T-cell (primary cell): ENCODE data around the gene TNS1. TPM values are rescaled to one million over a fixed set of nuclear protein-coding genes. Genes with fewer than 3 reads are reported as not detected.
"Not testable (repeated sequence)": the region's sequence is repeated elsewhere in the genome, so short reads cannot be mapped to it uniquely, and the experiment has no call there.

Experiments used
- ATAC-seq, 4 experiments: fragments of 200-7000 bp in 3 of 4; fragments of 150-1000 bp in 1 of 4; cut with Tn5 transposase; replicated peaks in 1 of 4; 1 replicate in 3 of 4; 2 replicates in 1 of 4; pipeline ENCODE4 v1.10.0; 2021; ENCODE audit warnings: moderate library complexity in 3 of 4, mild to moderate bottlenecking in 2 of 4, moderate number of reproducible peaks in 1 of 4
- CTCF ChIA-PET, 2 donors: fragments of 300-600 bp; sonication (Branson Sonifier 250); formaldehyde crosslinking; loops; one replicate each; lab custom pipeline; 2022; ENCODE audit warnings: antibody characterized with exemption in 2 of 2; lab: Charles Lee
- POLR2A ChIA-PET, 2 donors: fragments of 300-600 bp; sonication (Branson Sonifier 250); formaldehyde crosslinking; loops; one replicate each; lab custom pipeline; 2022; ENCODE audit warnings: antibody characterized with exemption in 2 of 2; lab: Charles Lee
- DNase-seq, 35 experiments: peaks; one replicate each; pipeline versions ENCODE4 v3.0.0 to v3.0.0-alpha.2; 2013 to 2023
- H3K27ac ChIP-seq: one replicate; pipeline ENCODE4 v1.5.1; 2013; ENCODE audit warnings: low read length
- H3K27me3 ChIP-seq, 2 experiments: replicated peaks in 1 of 2; 1 replicate in 1 of 2; 2 replicates in 1 of 2; pipeline versions ENCODE4 v1.6.1 to v1.7.0; 2013; ENCODE audit warnings: low read length in 1 of 2, mixed read lengths in 1 of 2; ENCODE audit not compliant: control insufficient read depth in 2 of 2, insufficient read depth in 2 of 2; ENCODE audit errors: extremely low read depth in 1 of 2
- H3K36me3 ChIP-seq, 2 donors: 1 replicate in 1 of 2; 2 replicates in 1 of 2; pipeline versions ENCODE4 v1.6.1 to v1.7.0; 2013; ENCODE audit warnings: low read length in 1 of 2; ENCODE audit not compliant: control insufficient read depth in 2 of 2, insufficient read depth in 1 of 2; ENCODE audit errors: extremely low read depth in 1 of 2
- H3K4me1 ChIP-seq, 2 experiments: 1 replicate in 1 of 2; 2 replicates in 1 of 2; pipeline versions ENCODE4 v1.6.1 to v1.7.0; 2013; ENCODE audit warnings: low read length in 2 of 2, mixed read lengths in 1 of 2; ENCODE audit not compliant: insufficient read depth in 2 of 2, control insufficient read depth in 1 of 2; ENCODE audit errors: extremely low read depth in 1 of 2
- H3K4me3 ChIP-seq, 2 donors: 1 replicate in 1 of 2; 2 replicates in 1 of 2; pipeline versions ENCODE4 v1.5.1 to v1.7.0; 2013; ENCODE audit warnings: mild to moderate bottlenecking in 2 of 2, low read length in 1 of 2, moderate library complexity in 1 of 2; ENCODE audit not compliant: control insufficient read depth in 1 of 2; ENCODE audit errors: extremely low read depth in 1 of 2
- H3K9me3 ChIP-seq: 2 replicates; pipeline ENCODE4 v1.7.0; 2013
- H3K27ac Mint-ChIP-seq, 2 donors: one replicate each; pipeline ENCODE4 v1.8.0; 2020 to 2021; ENCODE audit warnings: mild to moderate bottlenecking in 2 of 2, mixed read lengths in 2 of 2
- H3K27me3 Mint-ChIP-seq, 2 donors: one replicate each; pipeline ENCODE4 v1.8.0; 2021 to 2022; ENCODE audit warnings: mixed read lengths in 2 of 2
- H3K36me3 Mint-ChIP-seq: one replicate; pipeline ENCODE4 v1.8.0; 2021; ENCODE audit warnings: mixed read lengths
- H3K4me1 Mint-ChIP-seq, 3 donors: one replicate each; pipeline ENCODE4 v1.8.0; 2020 to 2022; ENCODE audit warnings: mixed read lengths in 3 of 3, mild to moderate bottlenecking in 1 of 3
- H3K4me3 Mint-ChIP-seq, 3 donors: one replicate each; pipeline ENCODE4 v1.8.0; 2020 to 2022; ENCODE audit warnings: mild to moderate bottlenecking in 3 of 3, mixed read lengths in 3 of 3, moderate library complexity in 3 of 3
- H3K9me3 Mint-ChIP-seq, 3 donors: one replicate each; pipeline ENCODE4 v1.8.0; 2020 to 2022; ENCODE audit warnings: mixed read lengths in 3 of 3
- WGBS: methylation state at CpG from one replicate; pipeline ENCODE4 v1.1.5; 2013; ENCODE audit warnings: missing lambda C conversion rate; ENCODE audit not compliant: insufficient coverage; 5-methylcytosine and 5-hydroxymethylcytosine counted together
- total RNA-seq, 35 experiments: library from RNA in 6 of 35; stranded (reverse) in 6 of 35; fragments of 120-200 nt in 1 of 35; gene quantifications; one replicate each; pipeline versions ENCODE4 v1.2.1 to v1.2.4 and lab custom pipeline; 2013 to 2026

The TNS1 gene
- total RNA-seq, 5 donors from 2014 or later (not counting 1 experiment from before 2014, with no cell fraction given), result 0.28 to 2.1 (median 1.3) TPM

DNA sequence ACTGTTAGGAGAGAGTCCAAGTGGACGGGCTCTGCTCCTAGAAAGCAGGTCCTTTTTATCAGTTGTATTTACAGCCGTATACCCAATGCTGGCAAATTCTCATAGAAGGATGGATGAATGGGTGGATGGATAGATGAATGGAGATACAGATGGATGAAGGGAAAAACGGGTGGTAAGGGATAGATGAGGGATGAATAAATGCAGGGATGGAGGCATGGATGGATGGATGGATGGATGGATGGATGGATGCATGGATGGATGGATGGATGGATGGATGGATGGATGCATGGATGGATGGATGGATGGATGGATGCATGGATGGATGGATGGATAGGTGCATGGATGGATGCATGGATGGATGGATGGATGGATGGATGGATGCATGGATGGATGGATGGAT is 193.8 kb downstream of the TNS1 start:
- peaks cover 11 to 21% of the 10 kb centered on the region in 2 donors for H3K27me3 Mint-ChIP-seq
- H3K9me3 ChIP-seq, H3K4me3 ChIP-seq, POLR2A ChIA-PET, ATAC-seq, H3K4me3 Mint-ChIP-seq, H3K4me1 Mint-ChIP-seq, H3K36me3 Mint-ChIP-seq, H3K4me1 ChIP-seq, CTCF ChIA-PET, H3K27ac ChIP-seq, H3K36me3 ChIP-seq, H3K27ac Mint-ChIP-seq, DNase-seq, H3K9me3 Mint-ChIP-seq: not testable (repeated sequence)
- H3K27me3 ChIP-seq, result peaks cover 0 to 18% of the 10 kb centered on the region in 2 experiments
- 33% methylated on average over 2 of the region's 3 CpGs for WGBS

DNA sequence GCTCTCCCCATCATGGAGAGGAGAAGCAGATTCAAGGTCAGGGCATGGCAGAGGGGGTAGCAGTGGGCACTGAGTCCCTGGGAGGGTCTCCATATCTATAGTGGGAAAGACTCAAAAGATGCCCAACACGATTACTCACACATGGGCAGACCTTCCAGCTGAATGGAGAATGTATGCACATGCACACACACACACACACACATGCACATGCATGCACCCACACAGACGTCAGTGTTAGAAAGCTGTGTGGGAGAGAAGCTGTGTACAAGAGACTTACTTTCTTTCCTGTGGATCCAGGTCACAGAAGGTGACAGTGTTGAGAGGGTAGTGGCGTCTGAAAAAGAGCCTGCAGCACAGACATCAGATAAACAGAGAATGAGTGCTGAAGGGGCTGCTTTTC is 194.5 kb downstream of the TNS1 start:
- peaks cover 0 to 13% of the 10 kb centered on the region in 2 experiments for H3K27me3 ChIP-seq
- Mint-ChIP-seq H3K9me3 (peaks cover 0 to 3% (median 0%) of the 10 kb centered on the region in 3 donors), H3K27ac (no peak overlapping the region), H3K4me1 (peaks cover 0 to 5% (median 0%) of the 10 kb centered on the region in 3 donors), H3K4me3 (no peak overlapping the region), H3K27me3 (peaks cover 11 to 21% of the 10 kb centered on the region in 2 donors), H3K36me3 (no peaks in the 10 kb centered on the region)
- H3K9me3 ChIP-seq, result no peaks in the 10 kb centered on the region
- no peaks in the 10 kb centered on the region for H3K36me3 ChIP-seq
- ATAC-seq (no peak), DNase-seq (no peak)
- 40% methylated on average over 1 of the region's 3 CpGs for WGBS
- H3K27ac ChIP-seq, result no peak overlapping the region
- no peaks in the 10 kb centered on the region for H3K4me1 ChIP-seq
- ChIA-PET CTCF (interaction anchor here in 1 of 2 donors (0.6 kb wide), 1 partner anchor 33 kb away, joined by 3 read pairs; no protein-coding TSS in a partner anchor), POLR2A (no interaction called here)
- H3K4me3 ChIP-seq, result no peak overlapping the region

DNA sequence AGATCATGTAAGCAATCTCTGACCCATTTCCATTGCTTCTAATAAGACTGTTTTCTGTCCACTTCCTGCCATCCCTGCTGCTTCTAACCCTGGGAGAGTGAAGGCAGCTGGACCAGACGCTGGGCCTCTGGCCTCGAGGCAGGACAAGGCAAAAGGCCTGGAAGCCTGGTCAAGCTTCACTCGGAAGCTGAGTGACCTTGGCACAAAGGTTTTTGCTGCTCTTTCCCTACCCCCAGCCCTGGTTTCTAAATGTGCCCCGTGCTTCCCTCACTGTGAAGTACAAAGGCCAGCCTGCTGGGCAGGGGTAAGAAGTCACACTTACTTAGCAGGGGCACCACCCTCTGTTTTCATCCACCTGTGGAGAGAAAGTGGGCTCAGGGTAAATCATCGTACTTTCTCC is 195.0 kb downstream of the TNS1 start:
- H3K9me3 ChIP-seq, result no peaks in the 10 kb centered on the region
- peaks cover 0 to 5% (median 0%) of the 10 kb centered on the region in 3 donors for H3K4me1 Mint-ChIP-seq
- CTCF ChIA-PET, result no interaction called here
- no peak overlapping the region for H3K4me3 Mint-ChIP-seq
- H3K27me3 Mint-ChIP-seq, result peaks cover 11 to 21% of the 10 kb centered on the region in 2 donors
- no peaks in the 10 kb centered on the region for H3K4me1 ChIP-seq
- H3K27me3 ChIP-seq, result peaks cover 0 to 13% of the 10 kb centered on the region in 2 experiments
- no peak overlapping the region for H3K27ac Mint-ChIP-seq
- no peak overlapping the region for H3K27ac ChIP-seq
- DNase-seq (no peak), ATAC-seq (no peak)
- 70% methylated on average over 3 of the region's 5 CpGs for WGBS
- H3K4me3 ChIP-seq, result no peak overlapping the region
- POLR2A ChIA-PET, result no interaction called here
- H3K36me3 Mint-ChIP-seq, result no peaks in the 10 kb centered on the region
- peaks cover 0 to 3% (median 0%) of the 10 kb centered on the region in 3 donors for H3K9me3 Mint-ChIP-seq
- H3K36me3 ChIP-seq, result no peaks in the 10 kb centered on the region

DNA sequence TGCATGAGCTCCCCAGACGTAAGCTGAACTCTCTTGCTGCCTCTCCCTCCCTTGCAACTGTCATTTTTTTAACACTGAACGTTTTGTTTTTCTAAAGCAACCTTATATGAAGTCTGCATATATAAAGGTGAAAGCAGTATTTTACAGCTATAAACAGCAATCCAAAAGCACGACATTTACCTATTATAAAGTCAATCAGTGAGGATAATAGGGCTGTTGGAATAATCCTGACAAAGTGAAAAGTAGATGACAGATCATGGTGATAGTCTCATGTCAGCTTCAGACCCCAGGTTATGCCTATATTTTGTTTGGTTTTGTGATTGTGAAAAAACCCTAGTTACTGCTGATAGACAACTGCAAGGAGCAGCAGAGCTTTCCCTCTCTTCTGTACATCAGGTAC is 195.8 kb downstream of the TNS1 start:
- Histone ChIP-seq H3K27ac (no peak overlapping the region), H3K4me1 (no peaks in the 10 kb centered on the region), H3K9me3 (no peaks in the 10 kb centered on the region), H3K4me3 (no peak overlapping the region), H3K36me3 (no peaks in the 10 kb centered on the region), H3K27me3 (peaks cover 0 to 13% of the 10 kb centered on the region in 2 experiments)
- POLR2A ChIA-PET, result no interaction called here
- Mint-ChIP-seq H3K27ac (no peak overlapping the region), H3K36me3 (no peaks in the 10 kb centered on the region), H3K9me3 (peaks cover 0 to 3% (median 0%) of the 10 kb centered on the region in 3 donors), H3K4me3 (no peak overlapping the region), H3K27me3 (peaks cover 11 to 21% of the 10 kb centered on the region in 2 donors), H3K4me1 (peaks cover 0 to 5% (median 0%) of the 10 kb centered on the region in 3 donors)
- ATAC-seq (no peak), DNase-seq (no peak)
- CTCF ChIA-PET, result no interaction called here
- WGBS, result no CpG with 5 or more reads among the region's 3 CpGs

DNA sequence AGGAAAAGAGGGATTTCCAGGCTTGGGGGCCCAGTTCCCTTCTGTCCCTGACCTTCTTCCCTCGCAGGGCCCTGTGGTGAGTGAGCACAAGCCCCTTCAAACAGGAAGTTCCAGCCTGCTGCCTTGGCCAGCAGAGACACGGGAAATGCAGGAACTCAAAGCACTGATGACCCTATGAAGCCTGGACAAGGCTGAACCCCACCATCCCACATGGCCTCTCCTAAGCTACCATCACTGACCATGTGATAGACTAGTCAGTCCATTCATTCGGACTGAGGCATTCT is 196.4 kb downstream of the TNS1 start:
- Histone ChIP-seq H3K36me3 (no peaks in the 10 kb centered on the region), H3K27me3 (peaks cover 0 to 13% of the 10 kb centered on the region in 2 experiments), H3K9me3 (no peaks in the 10 kb centered on the region), H3K4me1 (no peaks in the 10 kb centered on the region), H3K27ac (no peak overlapping the region), H3K4me3 (no peak overlapping the region)
- Mint-ChIP-seq H3K4me3 (no peak overlapping the region), H3K4me1 (peaks cover 0 to 5% (median 0%) of the 10 kb centered on the region in 3 donors), H3K27ac (no peak overlapping the region), H3K9me3 (peaks cover 0 to 3% (median 0%) of the 10 kb centered on the region in 3 donors), H3K27me3 (peaks cover 7 to 17% of the 10 kb centered on the region in 2 donors), H3K36me3 (no peaks in the 10 kb centered on the region)
- DNase-seq (no peak), ATAC-seq (no peak)
- CTCF ChIA-PET, result no interaction called here
- POLR2A ChIA-PET, result no interaction called here
- 69% methylated on average over 3 of the region's 3 CpGs for WGBS

DNA sequence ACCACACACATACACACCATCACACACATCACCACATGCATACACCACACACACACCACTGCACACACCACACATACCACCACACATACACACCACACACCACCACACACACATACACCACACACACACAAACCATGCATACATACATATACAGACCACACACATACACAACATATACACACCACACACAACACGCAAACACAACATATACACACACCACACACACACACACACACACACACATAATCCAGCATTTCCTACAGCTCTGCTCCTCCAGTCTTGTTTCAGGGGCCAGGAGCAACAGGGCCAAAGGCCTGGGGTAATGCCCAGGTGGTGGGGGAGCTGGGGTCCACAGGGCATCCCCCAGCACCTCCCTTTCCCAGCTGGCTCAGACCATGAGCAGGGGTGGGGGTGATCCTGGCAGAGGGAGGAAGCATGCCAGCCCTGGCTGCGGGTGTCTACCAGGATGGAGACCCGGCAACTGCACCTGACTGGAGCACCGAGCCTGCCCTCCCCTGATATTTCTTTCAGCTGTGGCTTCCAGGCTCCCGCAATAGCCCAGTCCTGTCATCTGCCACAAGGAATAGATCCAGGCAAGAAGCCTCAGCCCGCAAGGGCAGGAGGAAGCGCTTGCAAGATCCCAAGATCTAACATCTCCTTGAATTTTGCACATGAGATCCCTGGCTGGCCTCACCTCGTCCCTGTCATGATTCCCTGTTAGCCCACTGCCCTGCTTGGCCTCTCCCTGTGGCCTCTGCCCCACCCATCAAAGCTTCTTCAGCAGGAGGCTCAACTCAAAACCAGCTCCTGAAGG is 196.9 kb downstream of the TNS1 start:
- no peak overlapping the region for H3K27ac ChIP-seq
- no peak overlapping the region for H3K27ac Mint-ChIP-seq

More for the DNA sequence above, 196.9 kb downstream of the TNS1 start:
- no peak overlapping the region for H3K4me3 ChIP-seq
- DNase-seq (no peak), ATAC-seq (no peak)
- 97% methylated on average over 8 of the region's 8 CpGs for WGBS
- POLR2A ChIA-PET, result no interaction called here
- no peaks in the 10 kb centered on the region for H3K9me3 ChIP-seq
- Mint-ChIP-seq H3K4me1 (peaks cover 0 to 5% (median 0%) of the 10 kb centered on the region in 3 donors), H3K9me3 (peaks cover 0 to 3% (median 0%) of the 10 kb centered on the region in 3 donors), H3K36me3 (no peaks in the 10 kb centered on the region), H3K27me3 (peaks cover 7 to 17% of the 10 kb centered on the region in 2 donors), H3K4me3 (no peak overlapping the region)
- H3K27me3 ChIP-seq, result peaks cover 0 to 13% of the 10 kb centered on the region in 2 experiments
- no peaks in the 10 kb centered on the region for H3K36me3 ChIP-seq
- CTCF ChIA-PET, result interaction anchor here (0.7 to 0.9 kb wide), 2 partner anchors 16 to 17 kb away, joined by 3 to 4 read pairs; no protein-coding TSS in a partner anchor
- H3K4me1 ChIP-seq, result no peaks in the 10 kb centered on the region
